ENCODE results near the gene PAN3. TPM values are rescaled to one million over a fixed set of nuclear protein-coding genes. Genes with fewer than 3 reads are reported as not detected.
A peak's percentile ranks its signal among the peaks of the same experiment; 100 is the strongest.
"Not testable (repeated sequence)": the region's sequence is repeated elsewhere in the genome, so short reads cannot be mapped to it uniquely, and the experiment has no call there.

PAN3 gene
- total RNA-seq, 6 donors from 2014 or later, result 30.2 to 69.1 (median 34.1) TPM

DNA sequence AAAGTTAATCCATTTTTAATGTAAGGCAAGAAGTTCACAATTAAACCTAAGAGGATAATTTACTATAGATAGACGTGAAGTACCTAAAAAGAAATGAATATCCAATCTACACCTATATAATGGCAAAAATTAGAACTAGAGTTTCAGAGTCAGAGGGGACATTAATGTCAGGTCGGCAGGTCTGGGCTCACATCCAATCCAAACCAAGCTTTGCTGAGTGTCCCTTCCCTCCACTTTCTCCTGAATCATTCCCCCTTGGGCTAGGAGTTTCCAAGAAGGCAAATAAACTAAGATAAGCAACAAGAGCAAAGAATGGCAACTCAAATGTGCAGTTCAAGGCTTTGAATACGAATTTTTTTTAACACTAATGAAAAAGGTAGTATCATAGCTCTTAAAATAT, 40.8 kb upstream of the PAN3 start:
- no peaks in the 10 kb centered on the region for H3K36me3 ChIP-seq
- 43 to 48% methylated on average over 3 of the region's 3 CpGs for WGBS, 2 donors
- peaks cover 0 to 23% (median 18%) of the 10 kb centered on the region in 4 donors for H3K27me3 ChIP-seq
- ATAC-seq (ENCODE audit: low FRiP score in 2 of 2) (no peak), DNase-seq (no peak)
- no peak overlapping the region for H3K4me3 ChIP-seq
- H3K4me1 ChIP-seq, result peaks cover 11 to 26% (median 13%) of the 10 kb centered on the region in 4 donors
- TF ChIP-seq EP300 (IDR thresholded peaks at IDR 0.05), result no peak
- TF ChIP-seq, protein P1, sequence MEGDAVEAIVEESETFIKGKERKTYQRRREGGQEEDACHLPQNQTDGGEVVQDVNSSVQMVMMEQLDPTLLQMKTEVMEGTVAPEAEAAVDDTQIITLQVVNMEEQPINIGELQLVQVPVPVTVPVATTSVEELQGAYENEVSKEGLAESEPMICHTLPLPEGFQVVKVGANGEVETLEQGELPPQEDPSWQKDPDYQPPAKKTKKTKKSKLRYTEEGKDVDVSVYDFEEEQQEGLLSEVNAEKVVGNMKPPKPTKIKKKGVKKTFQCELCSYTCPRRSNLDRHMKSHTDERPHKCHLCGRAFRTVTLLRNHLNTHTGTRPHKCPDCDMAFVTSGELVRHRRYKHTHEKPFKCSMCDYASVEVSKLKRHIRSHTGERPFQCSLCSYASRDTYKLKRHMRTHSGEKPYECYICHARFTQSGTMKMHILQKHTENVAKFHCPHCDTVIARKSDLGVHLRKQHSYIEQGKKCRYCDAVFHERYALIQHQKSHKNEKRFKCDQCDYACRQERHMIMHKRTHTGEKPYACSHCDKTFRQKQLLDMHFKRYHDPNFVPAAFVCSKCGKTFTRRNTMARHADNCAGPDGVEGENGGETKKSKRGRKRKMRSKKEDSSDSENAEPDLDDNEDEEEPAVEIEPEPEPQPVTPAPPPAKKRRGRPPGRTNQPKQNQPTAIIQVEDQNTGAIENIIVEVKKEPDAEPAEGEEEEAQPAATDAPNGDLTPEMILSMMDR (IDR thresholded peaks at IDR 0.05), result no peak
- TF ChIP-seq POLR2A (IDR thresholded peaks at IDR 0.05), result no peak
- no peak for TF ChIP-seq POLR2AphosphoS5 (IDR thresholded peaks at IDR 0.05)
- peaks cover 0 to 7% (median 2%) of the 10 kb centered on the region in 4 donors for H3K9me3 ChIP-seq
- no peak overlapping the region for H3K27ac ChIP-seq

DNA sequence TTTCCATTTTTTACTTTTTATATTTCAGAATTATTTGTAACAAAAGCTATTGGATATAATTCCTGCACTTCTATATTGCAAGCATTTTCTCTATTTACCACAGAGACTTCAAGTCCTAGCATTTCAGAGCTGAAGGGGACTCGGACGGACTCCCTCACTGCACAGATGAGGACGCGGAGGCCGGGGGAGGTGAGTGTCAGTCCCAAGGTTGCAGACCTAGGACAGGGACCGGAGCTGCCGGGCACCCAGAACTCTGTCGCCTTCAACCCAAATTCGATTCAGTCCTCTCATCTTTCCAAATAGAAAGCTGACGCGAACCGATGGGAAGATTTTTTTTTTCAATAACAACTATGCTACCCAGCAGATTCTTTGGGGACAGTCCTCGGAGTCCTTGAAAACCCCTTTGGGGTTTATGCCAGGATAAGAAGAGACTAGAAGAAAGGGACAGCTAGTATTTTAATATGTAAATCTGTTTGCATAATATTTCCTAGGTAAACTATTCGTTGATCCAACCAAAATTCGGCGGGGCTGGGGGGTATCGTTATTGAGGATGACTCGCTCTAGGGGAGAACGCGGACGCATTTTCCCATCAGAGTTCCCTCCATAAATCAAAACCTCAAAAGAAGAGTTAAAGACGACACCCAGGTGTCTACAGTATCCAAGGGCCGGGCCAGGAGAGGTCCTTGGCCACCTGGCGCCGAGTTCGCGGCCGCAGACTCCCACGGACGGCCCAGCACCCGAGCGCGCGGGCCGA, 38.8 kb upstream of the PAN3 start:
- H3K36me3 ChIP-seq, result no peaks in the 10 kb centered on the region
- WGBS, 2 donors, result 10 to 11% methylated on average over 26 to 35 of the region's 35 CpGs
- DNase-seq (no peak), ATAC-seq (ENCODE audit: low FRiP score in 2 of 2) (no peak)
- peak overlapping the region in 3 of 4 donors; percentile 43 to 55 (median 53) for H3K4me3 ChIP-seq
- H3K27me3 ChIP-seq, result peaks cover 0 to 28% (median 19%) of the 10 kb centered on the region in 4 donors
- TF ChIP-seq POLR2A (IDR thresholded peaks at IDR 0.05), result no peak
- TF ChIP-seq POLR2AphosphoS5 (IDR thresholded peaks at IDR 0.05), result no peak
- peaks cover 11 to 23% (median 13%) of the 10 kb centered on the region in 4 donors for H3K4me1 ChIP-seq
- H3K9me3 ChIP-seq, result peaks cover 0 to 7% (median 2%) of the 10 kb centered on the region in 4 donors
- H3K27ac ChIP-seq, result peak overlapping the region in 1 of 4 donors; percentile 55

DNA sequence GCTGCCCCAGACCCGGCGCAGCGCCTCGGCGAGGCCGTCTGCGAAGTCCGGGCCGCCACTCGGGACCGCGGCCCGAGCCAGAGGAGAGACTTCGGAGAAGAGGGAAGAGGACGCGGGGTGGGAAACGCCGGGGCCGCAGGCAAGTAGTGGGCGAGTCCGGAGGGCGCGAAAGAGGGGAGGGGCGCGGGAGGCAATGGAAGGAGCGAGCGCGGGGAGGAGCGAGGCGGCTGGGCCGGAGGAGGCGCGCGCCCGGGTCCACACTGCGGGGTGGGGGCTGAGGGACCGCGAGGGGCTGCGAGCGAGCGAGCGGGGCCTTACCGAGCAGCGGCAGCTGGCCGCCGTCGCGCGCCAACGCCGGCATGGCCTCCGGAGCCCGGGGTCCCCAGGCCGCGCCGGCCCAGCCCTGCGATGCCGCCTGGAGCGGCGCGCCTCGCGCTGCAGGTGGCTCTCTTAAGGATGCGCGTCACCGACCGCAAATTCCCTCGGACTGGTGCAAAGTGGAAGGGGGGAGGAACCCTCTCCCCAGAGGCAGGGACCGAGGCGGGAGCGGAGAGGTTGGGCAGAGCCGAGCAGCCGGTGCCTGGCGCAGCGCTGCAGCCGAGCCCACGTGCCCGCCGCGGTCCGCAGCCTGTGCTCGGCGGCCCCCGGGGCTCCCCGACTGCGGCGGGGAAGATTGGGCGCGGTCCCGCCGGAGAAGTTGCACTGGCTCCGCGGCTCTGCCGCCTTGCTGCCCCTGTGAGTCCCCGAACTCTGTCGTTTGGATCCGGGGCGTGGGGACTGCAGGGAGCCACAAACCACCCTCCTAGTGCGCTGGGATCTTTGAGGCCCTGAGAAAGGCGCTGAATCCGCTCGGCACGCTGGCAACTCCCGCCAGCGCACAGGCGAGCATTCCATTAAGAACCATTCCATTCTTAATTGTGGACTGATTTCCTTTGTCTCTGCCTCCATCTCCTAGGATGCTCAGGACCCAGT, 37.9 kb upstream of the PAN3 start, which contains the start of gene FLT3:
FLT3 (minus strand) TSS at position 427 of the 972 bp plus-strand sequence; CDS start at position 361, 66 bp downstream.
- WGBS, 2 donors, result 1 to 3% methylated on average over 48 to 63 of the region's 106 CpGs
- Histone ChIP-seq H3K4me3 (peak within 1 kb of the TSS in 3 of 4 donors; percentile 43 to 55 (median 53)), H3K27me3 (peaks cover 0 to 28% (median 19%) of the 10 kb centered on the region in 4 donors), H3K27ac (peak within 1 kb of the TSS in 1 of 4 donors; percentile 55), H3K36me3 (no peaks in the 10 kb centered on the region), H3K4me1 (peaks cover 11 to 21% (median 13%) of the 10 kb centered on the region in 4 donors), H3K9me3 (peaks cover 0 to 7% (median 2%) of the 10 kb centered on the region in 4 donors)
- peak in 1 of 4 donors; percentile 58 for TF ChIP-seq POLR2A (IDR thresholded peaks at IDR 0.05)
- no peak for TF ChIP-seq POLR2AphosphoS5 (IDR thresholded peaks at IDR 0.05)
- TF ChIP-seq, protein P1 (IDR thresholded peaks at IDR 0.05), result no peak
- TF ChIP-seq EP300 (IDR thresholded peaks at IDR 0.05), result no peak
- peak; percentile 68 to 87 for DNase-seq
- ATAC-seq (ENCODE audit: low FRiP score in 2 of 2), result peak in 1 of 2 donors; percentile 60

DNA sequence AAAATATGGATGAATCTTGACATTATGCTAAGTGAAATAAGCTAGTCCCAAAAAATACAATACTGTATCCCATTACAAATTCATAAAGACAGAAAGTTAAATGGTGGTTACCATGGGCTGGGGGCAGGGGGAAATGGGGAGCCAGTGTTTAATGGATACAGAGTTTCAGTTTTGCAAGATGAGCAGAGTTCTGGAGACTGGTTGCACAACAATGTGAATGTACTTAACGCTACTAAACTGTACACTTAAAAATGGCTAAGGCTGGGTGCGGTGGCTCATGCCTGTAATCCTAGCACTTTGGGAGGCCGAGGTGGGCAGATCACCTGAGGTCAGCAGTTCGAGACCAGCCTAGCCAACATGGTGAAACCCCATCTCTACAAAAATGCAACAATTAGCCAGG, 36.5 kb upstream of the PAN3 start:
- not testable (repeated sequence) for DNase-seq; H3K36me3 ChIP-seq; H3K27ac ChIP-seq; H3K4me3 ChIP-seq; H3K9me3 ChIP-seq; ATAC-seq (ENCODE audit: low FRiP score in 2 of 2)
- H3K4me1 ChIP-seq, result peaks cover 11 to 21% (median 13%) of the 10 kb centered on the region in 4 donors
- 70 to 72% methylated on average over 4 of the region's 4 CpGs for WGBS, 2 donors
- H3K27me3 ChIP-seq, result peaks cover 0 to 28% (median 19%) of the 10 kb centered on the region in 4 donors

DNA sequence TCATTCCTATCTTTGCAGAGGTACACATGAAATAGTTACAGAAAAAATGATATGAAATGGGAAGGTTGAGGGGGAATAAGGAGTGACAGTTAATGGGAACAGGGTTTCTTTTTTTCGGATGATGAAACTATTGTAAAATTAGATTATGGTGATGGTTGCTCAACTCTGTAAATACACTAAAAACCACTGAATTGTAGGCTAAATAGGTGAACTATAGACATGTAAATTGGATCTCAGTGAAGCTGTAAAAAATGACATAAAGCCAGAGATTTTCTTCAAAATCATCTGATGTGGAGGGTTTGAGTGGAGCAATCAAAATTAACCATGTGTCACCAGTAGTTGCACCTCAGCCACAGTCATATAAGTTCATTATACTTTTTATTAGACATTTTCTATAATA, 31.4 kb upstream of the PAN3 start:
- ATAC-seq (ENCODE audit: low FRiP score in 2 of 2) (no peak), DNase-seq (no peak)
- Histone ChIP-seq H3K27me3 (peaks cover 0 to 12% (median 3%) of the 10 kb centered on the region in 4 donors), H3K9me3 (no peaks in the 10 kb centered on the region), H3K4me1 (peaks cover 0 to under 1% (median 0%) of the 10 kb centered on the region in 4 donors), H3K36me3 (no peaks in the 10 kb centered on the region), H3K4me3 (no peak overlapping the region), H3K27ac (no peak overlapping the region)
- no peak for TF ChIP-seq POLR2A (IDR thresholded peaks at IDR 0.05)
- no peak for TF ChIP-seq POLR2AphosphoS5 (IDR thresholded peaks at IDR 0.05)
- TF ChIP-seq, protein P1 (IDR thresholded peaks at IDR 0.05), result no peak
- no peak for TF ChIP-seq EP300 (IDR thresholded peaks at IDR 0.05)
- 68 to 79% methylated on average over 1 of the region's 1 CpG for WGBS, 2 donors
